NCI-H510A treated with DMSO at 0.1 percent for 48 hours (cell line): ENCODE data around the gene UBL7.

Experiments
- DNase-seq: peaks from one replicate; lab custom pipeline; 2025; lab: John Stamatoyannopoulos, UW

The UBL7 gene

DNA sequence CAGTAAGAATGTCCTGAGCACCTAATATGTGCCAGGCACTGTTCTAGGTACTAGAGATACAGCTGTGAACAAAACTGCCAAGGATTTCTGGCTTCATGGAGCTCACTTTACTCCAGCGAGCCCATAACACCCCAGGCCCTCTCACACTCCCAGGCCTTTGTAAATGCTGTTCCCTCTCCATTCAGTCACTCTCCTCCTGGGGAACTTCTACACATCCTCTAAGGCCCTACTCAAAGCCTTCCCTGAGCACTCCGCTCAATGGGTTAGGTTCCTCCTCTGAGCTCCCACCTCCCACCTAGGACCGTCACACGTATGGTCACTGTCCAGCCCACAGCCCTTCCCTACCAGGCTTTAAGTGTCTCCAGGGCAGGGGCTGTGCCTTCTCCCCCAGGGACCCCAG lies 54.4 kb downstream of the UBL7 start:
- DNase-seq = no peak

GRCh38 chr15:74405823-74406222 lies 55.1 kb downstream of the UBL7 start:
- DNase-seq = no peak

DNA sequence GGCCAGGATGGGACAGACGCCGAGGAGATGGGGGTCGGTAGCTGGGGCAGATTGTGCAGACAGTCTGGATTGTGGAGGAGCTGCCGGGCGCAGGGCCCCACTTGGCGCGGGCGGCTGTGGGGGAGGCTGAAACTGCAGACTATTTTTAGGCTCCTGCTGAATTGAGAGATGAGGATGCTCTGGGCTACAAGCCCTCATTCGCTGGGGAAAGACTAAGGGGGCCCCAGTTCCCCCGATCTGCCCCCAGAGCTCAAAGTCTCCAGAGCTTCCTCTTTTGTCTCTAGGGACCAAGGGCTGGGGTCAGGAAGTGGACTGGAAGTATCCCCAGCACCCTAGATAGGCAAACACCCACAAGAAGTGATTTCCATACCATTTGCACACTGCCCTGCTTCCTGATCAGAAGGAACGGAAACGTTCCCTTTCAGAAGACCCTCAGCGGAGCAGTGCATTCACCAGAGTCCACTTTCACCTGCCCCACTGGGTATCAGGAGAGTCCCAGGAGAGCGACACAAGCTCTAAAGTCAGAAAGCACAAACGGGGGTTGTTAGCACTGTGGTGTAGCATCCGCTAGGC lies 56.9 kb downstream of the UBL7 start:
- no peak for DNase-seq

GRCh38 chr15:74403588-74403919 lies 57.4 kb downstream of the UBL7 start:
- no peak for DNase-seq

- DNase-seq = no peak
Measured at GRCh38 chr15:74402873-74403587, 57.9 kb downstream of the UBL7 start.

DNA sequence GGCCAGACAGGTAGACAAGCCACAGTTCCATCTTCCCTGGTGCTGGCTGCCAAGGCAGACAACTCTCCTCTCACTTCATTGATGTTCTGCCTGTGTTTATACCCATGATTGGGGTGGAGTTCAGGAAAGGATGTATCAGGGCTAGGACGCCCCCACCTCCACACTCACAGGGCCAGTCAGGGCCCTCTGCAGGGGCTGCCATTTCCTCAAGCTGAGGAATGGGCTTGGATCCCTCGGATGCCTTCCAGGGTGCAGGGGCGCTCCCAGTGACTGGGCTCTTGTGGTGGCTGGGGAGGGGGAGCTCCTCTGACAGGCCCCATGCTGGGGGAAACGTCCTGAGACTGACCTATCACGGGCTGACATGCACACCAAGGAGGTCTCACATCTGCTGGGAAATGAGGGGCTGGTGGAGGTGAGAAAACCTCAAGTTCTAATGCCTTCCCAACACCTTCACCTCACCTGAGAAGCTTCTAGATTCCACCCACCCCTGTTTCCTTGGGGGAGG lies 58.6 kb downstream of the UBL7 start:
- no peak for DNase-seq

DNA sequence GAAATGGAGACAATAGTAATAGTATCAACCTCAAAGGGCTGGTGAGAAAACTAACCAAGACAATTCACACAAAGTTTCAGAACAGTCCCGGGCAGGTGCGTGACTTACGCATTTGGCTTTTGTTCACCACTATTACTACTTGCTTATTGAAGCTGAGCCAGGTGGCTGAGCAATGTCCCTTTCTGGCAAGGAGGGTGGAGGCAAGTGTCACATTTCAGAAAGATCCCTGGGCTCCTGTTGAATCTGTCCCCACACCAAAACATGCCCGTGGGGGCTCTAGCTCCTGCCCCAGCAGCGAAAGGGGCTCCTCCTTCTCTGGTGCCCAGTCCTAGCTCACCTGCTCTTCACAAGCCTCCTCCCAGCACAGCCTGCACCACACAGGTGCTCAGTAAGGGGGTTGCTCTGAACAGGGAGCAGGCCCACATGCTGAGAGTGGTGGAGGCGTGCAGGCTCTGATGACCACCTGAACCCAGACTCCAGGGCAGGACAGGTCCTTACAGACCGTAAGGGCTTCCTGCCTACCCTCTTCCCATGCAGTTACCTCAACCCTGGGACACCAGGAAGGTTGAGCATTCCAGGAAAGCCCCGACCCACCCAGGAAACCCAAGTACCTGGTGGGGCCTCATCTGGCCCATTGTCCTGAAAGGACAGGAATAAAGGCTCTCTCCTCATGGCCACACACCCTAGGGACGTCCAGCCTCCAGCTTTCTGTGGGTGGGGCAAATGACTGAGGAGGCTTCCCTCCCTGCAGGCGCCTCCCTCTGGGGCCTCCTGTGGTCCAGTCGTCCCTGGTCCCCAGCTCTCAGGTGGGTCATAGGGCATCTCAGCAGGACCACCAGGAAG lies 59.8 kb downstream of the UBL7 start:
- DNase-seq = no peak

DNA sequence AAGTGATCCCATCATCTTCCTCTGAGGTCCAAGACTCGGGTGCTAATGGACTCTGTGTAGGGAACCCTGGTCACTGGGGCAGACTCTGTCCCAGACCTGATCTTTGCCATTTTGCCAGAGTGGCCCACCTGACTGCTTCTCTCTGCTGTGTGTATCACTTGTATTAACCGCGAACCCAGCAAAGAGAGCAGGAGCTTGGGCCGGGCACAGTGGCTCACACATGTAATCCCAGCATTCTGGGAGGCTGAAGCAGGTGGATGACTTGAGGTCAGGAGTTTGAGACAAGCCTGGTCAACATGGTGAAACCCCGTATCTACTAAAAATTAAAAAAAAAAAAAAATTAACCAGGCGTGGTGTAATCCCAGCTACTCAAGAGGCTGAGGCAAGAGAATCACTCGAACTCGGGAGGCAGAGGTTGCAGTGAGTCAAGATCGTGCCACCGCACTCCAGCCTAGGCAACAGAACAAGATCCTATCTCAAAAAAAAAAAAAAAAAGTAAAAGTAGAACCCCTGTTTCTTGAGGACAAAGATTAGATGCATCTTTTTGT lies 60.6 kb downstream of the UBL7 start:
- DNase-seq = no peak

DNA sequence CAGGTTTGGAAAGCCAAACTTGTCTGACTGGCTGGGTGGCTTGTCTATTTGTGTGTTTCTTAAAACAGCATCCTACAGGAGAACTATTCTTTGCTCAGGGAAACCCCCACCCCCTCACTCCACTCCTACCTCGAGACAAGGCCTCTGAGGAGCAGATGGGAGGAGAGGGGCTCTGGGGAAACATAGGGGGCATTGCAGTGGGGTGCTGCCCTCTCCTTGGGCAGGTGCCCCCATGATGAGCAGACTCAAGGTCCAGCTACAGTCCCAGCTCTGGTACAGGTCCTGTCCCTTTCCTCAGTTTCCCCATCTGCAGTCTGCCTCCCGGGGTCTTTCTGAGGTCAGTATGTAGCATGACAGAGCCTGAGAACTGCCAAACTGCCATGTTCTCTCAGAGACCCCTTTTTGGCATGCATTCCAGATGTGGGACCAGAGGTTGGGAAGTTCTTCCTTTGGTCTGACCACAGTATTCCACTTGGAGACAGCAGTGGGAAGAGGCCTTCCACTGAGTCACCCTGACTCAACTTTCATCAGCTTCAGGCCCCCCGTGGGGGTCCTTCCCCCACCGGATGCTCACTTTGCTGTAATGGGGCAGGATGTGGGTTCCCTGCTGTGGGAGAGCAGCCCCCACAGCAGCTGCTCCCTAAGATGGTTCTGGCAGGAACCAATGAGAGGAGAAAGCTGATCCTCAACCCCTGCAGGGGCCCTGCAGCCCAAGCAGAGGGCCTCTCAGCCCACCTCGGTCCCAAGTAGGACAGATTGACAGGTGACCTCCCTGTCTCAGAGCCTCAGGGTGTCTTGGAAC lies 61.2 kb downstream of the UBL7 start:
- no peak for DNase-seq

- no peak for DNase-seq
Measured at GRCh38 chr15:74399100-74399499, 61.9 kb downstream of the UBL7 start.

DNA sequence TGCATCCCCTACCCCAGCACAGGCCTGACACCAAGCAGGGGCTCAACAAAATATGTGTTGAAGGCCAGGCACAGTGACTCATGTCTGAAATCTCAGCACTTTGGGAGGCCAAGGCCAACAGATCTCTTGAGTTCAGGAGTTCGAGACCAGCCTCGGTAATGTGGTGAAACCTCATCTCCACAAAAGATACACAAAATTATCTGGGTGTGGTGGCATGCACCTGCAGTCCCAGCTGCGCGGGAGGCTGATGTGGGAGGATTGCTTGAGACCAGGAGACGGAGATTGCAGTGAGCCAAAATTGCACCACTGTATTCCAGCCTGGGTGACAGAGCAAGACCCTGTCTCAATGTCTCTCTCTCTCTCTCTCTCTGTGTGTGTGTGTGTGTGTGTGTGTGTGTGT lies 62.8 kb downstream of the UBL7 start:
- no peak for DNase-seq

- DNase-seq = no peak
Measured at GRCh38 chr15:74397239-74398068, 63.5 kb downstream of the UBL7 start.

GRCh38 chr15:74396445-74397238 lies 64.3 kb downstream of the UBL7 start:
- no peak for DNase-seq

DNA sequence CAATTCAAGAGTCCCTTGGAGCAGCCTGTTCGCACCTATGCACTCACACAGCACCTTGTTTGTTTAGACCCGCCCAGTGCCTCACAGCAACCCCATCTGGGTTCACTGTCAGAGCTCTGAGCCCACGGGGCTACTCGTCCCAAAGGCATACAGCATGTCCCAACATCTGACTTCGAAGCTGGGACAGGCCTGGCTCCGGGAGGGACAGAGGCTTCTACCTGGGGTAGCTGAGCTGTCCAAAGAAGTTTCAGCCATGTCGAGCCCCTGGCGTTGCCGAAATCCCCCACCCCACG lies 64.9 kb downstream of the UBL7 start:
- no peak for DNase-seq
